ENCODE data around the gene KLF7.

GRCh38 chr2:207066791-207067460 lies 98.8 kb downstream of the KLF7 start:
- TF ChIP-seq TAF1 (IDR thresholded peaks at IDR 0.05; ENCODE audit: low read depth, low read length), result no peak
- TF ChIP-seq POLR2AphosphoS5 (IDR thresholded peaks at IDR 0.05; ENCODE audit: low read depth, low read length), result no peak
- TF ChIP-seq POLR2A (IDR thresholded peaks at IDR 0.05; ENCODE audit: low read depth, low read length), result no peak
- TF ChIP-seq POU2F2 (IDR thresholded peaks at IDR 0.05; ENCODE audit: low read depth, low read length), result no peak

All from GM12891 (cell line).